GM12874 (cell line): ENCODE data around the gene COX7B.

Source experiments
- CTCF ChIP-seq: IDR thresholded peaks from 2 replicates; pipeline ENCODE4 v1.5.1; 2011; ENCODE audit warnings: low read depth, mild to moderate bottlenecking, control low read depth, low read length, moderate library complexity; ENCODE audit not compliant: insufficient read depth

The COX7B gene

GRCh38 chrX:77952173-77952572, 52.9 kb downstream of the COX7B start:
- TF ChIP-seq CTCF, result no peak

- no peak for TF ChIP-seq CTCF
Observed at GRCh38 chrX:77953302-77953701, 54.0 kb downstream of the COX7B start.

GRCh38 chrX:77953708-77954107, 54.4 kb downstream of the COX7B start:
- TF ChIP-seq CTCF, result no peak
